ENCODE data around the gene CLGN. TPM values are rescaled to one million over a fixed set of nuclear protein-coding genes. Genes with fewer than 3 reads are reported as not detected.

Gene CLGN
- total and polyA plus RNA-seq, 2 of the 13 experiments (the other 11 are each of a cell fraction or from before 2014, with no cell fraction given): 7.2 to 17.0 TPM

DNA sequence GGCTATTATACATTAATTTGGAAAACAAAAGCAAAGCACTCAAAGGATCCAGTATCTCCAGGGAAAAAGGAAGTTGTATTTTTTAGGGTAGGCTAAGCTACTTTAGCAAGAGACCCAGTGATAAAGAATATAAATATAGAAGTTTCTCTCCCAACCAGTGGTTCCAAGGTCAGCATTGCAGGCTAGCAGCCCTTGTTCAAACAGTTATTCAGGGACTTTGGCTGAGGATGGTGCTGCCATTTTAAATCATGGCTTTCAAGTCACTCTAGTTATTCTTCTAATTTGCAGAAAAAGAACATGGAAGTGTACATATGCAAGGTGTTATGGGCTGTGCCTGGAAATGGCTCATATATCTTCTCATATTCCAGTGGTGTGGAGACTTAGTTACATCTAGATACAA lies 44.7 kb downstream of the CLGN start (continued):
- TF ChIP-seq, protein P1, sequence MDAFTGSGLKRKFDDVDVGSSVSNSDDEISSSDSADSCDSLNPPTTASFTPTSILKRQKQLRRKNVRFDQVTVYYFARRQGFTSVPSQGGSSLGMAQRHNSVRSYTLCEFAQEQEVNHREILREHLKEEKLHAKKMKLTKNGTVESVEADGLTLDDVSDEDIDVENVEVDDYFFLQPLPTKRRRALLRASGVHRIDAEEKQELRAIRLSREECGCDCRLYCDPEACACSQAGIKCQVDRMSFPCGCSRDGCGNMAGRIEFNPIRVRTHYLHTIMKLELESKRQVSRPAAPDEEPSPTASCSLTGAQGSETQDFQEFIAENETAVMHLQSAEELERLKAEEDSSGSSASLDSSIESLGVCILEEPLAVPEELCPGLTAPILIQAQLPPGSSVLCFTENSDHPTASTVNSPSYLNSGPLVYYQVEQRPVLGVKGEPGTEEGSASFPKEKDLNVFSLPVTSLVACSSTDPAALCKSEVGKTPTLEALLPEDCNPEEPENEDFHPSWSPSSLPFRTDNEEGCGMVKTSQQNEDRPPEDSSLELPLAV (CRISPR knock-in tag; conservative IDR thresholded peaks at IDR 0.05; ENCODE audit: low read depth): no peak
- TF ChIP-seq RBFOX2 (IDR thresholded peaks at IDR 0.05; ENCODE audit: low read depth, low read length): 0 out of 2 replicates have a peak, but pooled peaks have one; percentile 21
- TF ChIP-seq, protein P2, sequence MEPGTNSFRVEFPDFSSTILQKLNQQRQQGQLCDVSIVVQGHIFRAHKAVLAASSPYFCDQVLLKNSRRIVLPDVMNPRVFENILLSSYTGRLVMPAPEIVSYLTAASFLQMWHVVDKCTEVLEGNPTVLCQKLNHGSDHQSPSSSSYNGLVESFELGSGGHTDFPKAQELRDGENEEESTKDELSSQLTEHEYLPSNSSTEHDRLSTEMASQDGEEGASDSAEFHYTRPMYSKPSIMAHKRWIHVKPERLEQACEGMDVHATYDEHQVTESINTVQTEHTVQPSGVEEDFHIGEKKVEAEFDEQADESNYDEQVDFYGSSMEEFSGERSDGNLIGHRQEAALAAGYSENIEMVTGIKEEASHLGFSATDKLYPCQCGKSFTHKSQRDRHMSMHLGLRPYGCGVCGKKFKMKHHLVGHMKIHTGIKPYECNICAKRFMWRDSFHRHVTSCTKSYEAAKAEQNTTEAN (CRISPR knock-in tag; conservative IDR thresholded peaks at IDR 0.05): no peak
- no peak for TF ChIP-seq NR3C1 (CRISPR knock-in tag; IDR thresholded peaks at IDR 0.05)
- TF ChIP-seq ZNF776 (CRISPR knock-in tag; IDR thresholded peaks at IDR 0.05): no peak
- no peak for TF ChIP-seq HOXA5 (CRISPR knock-in tag; IDR thresholded peaks at IDR 0.05)
- no peak for TF ChIP-seq ZNF34 (CRISPR knock-in tag; IDR thresholded peaks at IDR 0.05; ENCODE audit: borderline replicate concordance)
- no peak for TF ChIP-seq ZZZ3 (CRISPR knock-in tag; IDR thresholded peaks at IDR 0.05; ENCODE audit: borderline replicate concordance)
- no peak for TF ChIP-seq MAFK (conservative IDR thresholded peaks at IDR 0.05 in 1 of 2, IDR thresholded peaks at IDR 0.05 in 1 of 2; ENCODE audit: low read length in 2 of 2)
- TF ChIP-seq ZNF343 (CRISPR knock-in tag; IDR thresholded peaks at IDR 0.05): no peak
- TF ChIP-seq MED13 (CRISPR knock-in tag; IDR thresholded peaks at IDR 0.05): no peak
- TF ChIP-seq, protein P3, sequence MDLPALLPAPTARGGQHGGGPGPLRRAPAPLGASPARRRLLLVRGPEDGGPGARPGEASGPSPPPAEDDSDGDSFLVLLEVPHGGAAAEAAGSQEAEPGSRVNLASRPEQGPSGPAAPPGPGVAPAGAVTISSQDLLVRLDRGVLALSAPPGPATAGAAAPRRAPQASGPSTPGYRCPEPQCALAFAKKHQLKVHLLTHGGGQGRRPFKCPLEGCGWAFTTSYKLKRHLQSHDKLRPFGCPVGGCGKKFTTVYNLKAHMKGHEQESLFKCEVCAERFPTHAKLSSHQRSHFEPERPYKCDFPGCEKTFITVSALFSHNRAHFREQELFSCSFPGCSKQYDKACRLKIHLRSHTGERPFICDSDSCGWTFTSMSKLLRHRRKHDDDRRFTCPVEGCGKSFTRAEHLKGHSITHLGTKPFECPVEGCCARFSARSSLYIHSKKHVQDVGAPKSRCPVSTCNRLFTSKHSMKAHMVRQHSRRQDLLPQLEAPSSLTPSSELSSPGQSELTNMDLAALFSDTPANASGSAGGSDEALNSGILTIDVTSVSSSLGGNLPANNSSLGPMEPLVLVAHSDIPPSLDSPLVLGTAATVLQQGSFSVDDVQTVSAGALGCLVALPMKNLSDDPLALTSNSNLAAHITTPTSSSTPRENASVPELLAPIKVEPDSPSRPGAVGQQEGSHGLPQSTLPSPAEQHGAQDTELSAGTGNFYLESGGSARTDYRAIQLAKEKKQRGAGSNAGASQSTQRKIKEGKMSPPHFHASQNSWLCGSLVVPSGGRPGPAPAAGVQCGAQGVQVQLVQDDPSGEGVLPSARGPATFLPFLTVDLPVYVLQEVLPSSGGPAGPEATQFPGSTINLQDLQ (CRISPR knock-in tag; IDR thresholded peaks at IDR 0.05): no peak
- no peak for TF ChIP-seq CHD4 (IDR thresholded peaks at IDR 0.05; ENCODE audit: borderline replicate concordance, low read length)
- peak; percentile 93 for TF ChIP-seq ZNF644 (CRISPR knock-in tag; IDR thresholded peaks at IDR 0.05; ENCODE audit: low read depth)
- TF ChIP-seq, protein P4, sequence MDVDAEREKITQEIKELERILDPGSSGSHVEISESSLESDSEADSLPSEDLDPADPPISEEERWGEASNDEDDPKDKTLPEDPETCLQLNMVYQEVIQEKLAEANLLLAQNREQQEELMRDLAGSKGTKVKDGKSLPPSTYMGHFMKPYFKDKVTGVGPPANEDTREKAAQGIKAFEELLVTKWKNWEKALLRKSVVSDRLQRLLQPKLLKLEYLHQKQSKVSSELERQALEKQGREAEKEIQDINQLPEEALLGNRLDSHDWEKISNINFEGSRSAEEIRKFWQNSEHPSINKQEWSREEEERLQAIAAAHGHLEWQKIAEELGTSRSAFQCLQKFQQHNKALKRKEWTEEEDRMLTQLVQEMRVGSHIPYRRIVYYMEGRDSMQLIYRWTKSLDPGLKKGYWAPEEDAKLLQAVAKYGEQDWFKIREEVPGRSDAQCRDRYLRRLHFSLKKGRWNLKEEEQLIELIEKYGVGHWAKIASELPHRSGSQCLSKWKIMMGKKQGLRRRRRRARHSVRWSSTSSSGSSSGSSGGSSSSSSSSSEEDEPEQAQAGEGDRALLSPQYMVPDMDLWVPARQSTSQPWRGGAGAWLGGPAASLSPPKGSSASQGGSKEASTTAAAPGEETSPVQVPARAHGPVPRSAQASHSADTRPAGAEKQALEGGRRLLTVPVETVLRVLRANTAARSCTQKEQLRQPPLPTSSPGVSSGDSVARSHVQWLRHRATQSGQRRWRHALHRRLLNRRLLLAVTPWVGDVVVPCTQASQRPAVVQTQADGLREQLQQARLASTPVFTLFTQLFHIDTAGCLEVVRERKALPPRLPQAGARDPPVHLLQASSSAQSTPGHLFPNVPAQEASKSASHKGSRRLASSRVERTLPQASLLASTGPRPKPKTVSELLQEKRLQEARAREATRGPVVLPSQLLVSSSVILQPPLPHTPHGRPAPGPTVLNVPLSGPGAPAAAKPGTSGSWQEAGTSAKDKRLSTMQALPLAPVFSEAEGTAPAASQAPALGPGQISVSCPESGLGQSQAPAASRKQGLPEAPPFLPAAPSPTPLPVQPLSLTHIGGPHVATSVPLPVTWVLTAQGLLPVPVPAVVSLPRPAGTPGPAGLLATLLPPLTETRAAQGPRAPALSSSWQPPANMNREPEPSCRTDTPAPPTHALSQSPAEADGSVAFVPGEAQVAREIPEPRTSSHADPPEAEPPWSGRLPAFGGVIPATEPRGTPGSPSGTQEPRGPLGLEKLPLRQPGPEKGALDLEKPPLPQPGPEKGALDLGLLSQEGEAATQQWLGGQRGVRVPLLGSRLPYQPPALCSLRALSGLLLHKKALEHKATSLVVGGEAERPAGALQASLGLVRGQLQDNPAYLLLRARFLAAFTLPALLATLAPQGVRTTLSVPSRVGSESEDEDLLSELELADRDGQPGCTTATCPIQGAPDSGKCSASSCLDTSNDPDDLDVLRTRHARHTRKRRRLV (CRISPR knock-in tag; IDR thresholded peaks at IDR 0.05): no peak
- TF ChIP-seq ZFYVE20 (CRISPR knock-in tag; IDR thresholded peaks at IDR 0.05; ENCODE audit: borderline replicate concordance, low read depth): no peak
